ENCODE data around the gene GPR39.

DNA sequence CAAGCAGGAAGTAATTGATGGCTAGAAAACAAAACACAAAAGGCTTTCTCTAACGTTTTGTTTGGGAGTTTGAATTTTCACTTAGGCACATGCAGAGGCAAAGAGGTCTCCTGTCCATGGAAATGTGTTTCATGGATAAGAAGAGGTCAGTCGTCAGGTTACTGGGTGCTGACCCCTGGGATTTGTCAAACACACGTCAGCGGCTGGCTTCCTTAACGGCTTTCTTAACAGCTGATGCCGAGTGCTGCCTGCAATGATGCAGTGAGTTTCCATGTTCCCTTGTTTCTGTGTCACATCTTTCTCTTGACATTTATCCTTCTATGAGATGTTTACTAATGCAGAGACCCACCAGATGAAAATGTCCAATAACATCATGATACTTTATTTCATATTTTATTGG, 31.7 kb downstream of the GPR39 start:
- TF ChIP-seq, protein P1, sequence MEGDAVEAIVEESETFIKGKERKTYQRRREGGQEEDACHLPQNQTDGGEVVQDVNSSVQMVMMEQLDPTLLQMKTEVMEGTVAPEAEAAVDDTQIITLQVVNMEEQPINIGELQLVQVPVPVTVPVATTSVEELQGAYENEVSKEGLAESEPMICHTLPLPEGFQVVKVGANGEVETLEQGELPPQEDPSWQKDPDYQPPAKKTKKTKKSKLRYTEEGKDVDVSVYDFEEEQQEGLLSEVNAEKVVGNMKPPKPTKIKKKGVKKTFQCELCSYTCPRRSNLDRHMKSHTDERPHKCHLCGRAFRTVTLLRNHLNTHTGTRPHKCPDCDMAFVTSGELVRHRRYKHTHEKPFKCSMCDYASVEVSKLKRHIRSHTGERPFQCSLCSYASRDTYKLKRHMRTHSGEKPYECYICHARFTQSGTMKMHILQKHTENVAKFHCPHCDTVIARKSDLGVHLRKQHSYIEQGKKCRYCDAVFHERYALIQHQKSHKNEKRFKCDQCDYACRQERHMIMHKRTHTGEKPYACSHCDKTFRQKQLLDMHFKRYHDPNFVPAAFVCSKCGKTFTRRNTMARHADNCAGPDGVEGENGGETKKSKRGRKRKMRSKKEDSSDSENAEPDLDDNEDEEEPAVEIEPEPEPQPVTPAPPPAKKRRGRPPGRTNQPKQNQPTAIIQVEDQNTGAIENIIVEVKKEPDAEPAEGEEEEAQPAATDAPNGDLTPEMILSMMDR (conservative IDR thresholded peaks at IDR 0.05), result no peak
- no peak for TF ChIP-seq ZFX (IDR thresholded peaks at IDR 0.05)

Data from C4-2B (cell line).